ENCODE results near the gene INO80C. TPM values are rescaled to one million over a fixed set of nuclear protein-coding genes. Genes with fewer than 3 reads are reported as not detected.

INO80C gene
- total RNA-seq, 1 experiment from 2014 or later = 51.1 TPM

GRCh38 chr18:35424356-35424755, 73.4 kb downstream of the INO80C start:
- no peaks in the 10 kb centered on the region for H3K79me2 ChIP-seq (ENCODE audit: insufficient read depth, low read length)
- H4K20me1 ChIP-seq (ENCODE audit: control insufficient read depth, insufficient read depth, insufficient read length) = no peaks in the 10 kb centered on the region
- Mint-ChIP-seq H3K9me3 (no peaks in the 10 kb centered on the region), H3K27me3 (ENCODE audit: low read depth) (peaks cover 2% of the 10 kb centered on the region; the same call in 1 of the 2 replicates), H3K4me1 (peaks cover 14% of the 10 kb centered on the region in 2 experiments), H3K4me3 (no peak overlapping the region), H3K27ac (no peak overlapping the region), H3K36me3 (ENCODE audit: insufficient read depth in 1 of 3, low read depth in 3 of 3) (no peaks in the 10 kb centered on the region; a peak in 1 of 7 replicates)
- no peak overlapping the region for H2BK15ac ChIP-seq (ENCODE audit: low read depth, low read length)
- no peak for DNase-seq
- H4K91ac ChIP-seq (ENCODE audit: insufficient read length, low read depth, low read length) = no peak overlapping the region
- H3K56ac ChIP-seq (ENCODE audit: insufficient read length, low read depth, low read length) = no peak overlapping the region
- no peaks in the 10 kb centered on the region for H3K4me1 ChIP-seq (ENCODE audit: insufficient read depth, low read length)
- H2BK5ac ChIP-seq (ENCODE audit: insufficient read length, low read length) = no peak overlapping the region
- H3K9ac ChIP-seq (ENCODE audit: extremely low read depth, insufficient read length, low read length) = no peak overlapping the region
- WGBS (ENCODE audit: extremely low coverage, insufficient read length, low lambda C conversion rate) = no CpG with 5 or more reads among the region's 3 CpGs
- H3K4ac ChIP-seq (ENCODE audit: low read depth, low read length) = no peak overlapping the region
- H4K8ac ChIP-seq (replicated peaks; ENCODE audit: insufficient read length, low read depth, low read length) = no peak overlapping the region
- TF ChIP-seq CTCF (conservative IDR thresholded peaks at IDR 0.05) = no peak
- H3K27ac ChIP-seq (ENCODE audit: insufficient read length, low read depth, low read length) = no peak overlapping the region
- no peak overlapping the region for H3K18ac ChIP-seq (ENCODE audit: insufficient read length, low read depth, low read length)
- no peak overlapping the region for H3K4me2 ChIP-seq (ENCODE audit: insufficient read depth, insufficient read length, low read length)
- no peaks in the 10 kb centered on the region for H3K23me2 ChIP-seq (ENCODE audit: insufficient read length, low read depth, low read length, poor library complexity, severe bottlenecking)
- H3K79me1 ChIP-seq (ENCODE audit: insufficient read depth, low read depth, low read length, poor library complexity, severe bottlenecking) = no peaks in the 10 kb centered on the region
- no peak overlapping the region for H2BK12ac ChIP-seq (ENCODE audit: insufficient read length, low read depth, low read length)
- no peak overlapping the region for H3K14ac ChIP-seq (ENCODE audit: insufficient read depth, low read length)
- no peak overlapping the region for H4K5ac ChIP-seq (ENCODE audit: insufficient read length, low read depth, low read length)
- no peak overlapping the region for H3T11ph ChIP-seq (ENCODE audit: low read length)
- no peaks in the 10 kb centered on the region for H3K27me3 ChIP-seq (ENCODE audit: insufficient read depth, low read length)
- no peak overlapping the region for H2BK20ac ChIP-seq (ENCODE audit: low read depth, low read length, poor library complexity, severe bottlenecking)
- no peak overlapping the region for H3K23ac ChIP-seq (ENCODE audit: insufficient read length, low read depth, low read length)
- H2AK5ac ChIP-seq (ENCODE audit: insufficient read length, low read length) = no peak overlapping the region
- no peaks in the 10 kb centered on the region for H3K9me3 ChIP-seq (ENCODE audit: control insufficient read depth, low read depth, low read length)
- no peak overlapping the region for H2AFZ ChIP-seq (ENCODE audit: low read length)
- H2BK120ac ChIP-seq (ENCODE audit: low read depth, low read length, poor library complexity, severe bottlenecking) = no peak overlapping the region
